GM23338 (cell line): ENCODE measurements around the gene PRODH2. TPM values are rescaled to one million over a fixed set of nuclear protein-coding genes. Genes with fewer than 3 reads are reported as not detected.

Experiments used
- ATAC-seq: fragments of 200-7000 bp; cut with Tn5 transposase; 3 replicates; pipeline ENCODE4 v1.9.1; 2020
- DNase-seq: peaks from one replicate; pipeline ENCODE4 v3.0.0-alpha.2; 2015; ENCODE audit warnings: low spot score
- H2AFZ ChIP-seq: fragments of 200-600 bp; sonication (generic); 2 replicates; pipeline ENCODE4 v1.8.0; 2016; ENCODE audit warnings: antibody characterized with exemption, mild to moderate bottlenecking, moderate library complexity
- H3F3A ChIP-seq: fragments of 200-600 bp; sonication (generic); replicated peaks from 2 replicates; pipeline ENCODE4 v1.8.0; 2017; ENCODE audit warnings: antibody characterized with exemption, mixed run types, low read depth
- H3K27ac ChIP-seq: fragments of 200-600 bp; sonication (generic); 2 replicates; pipeline ENCODE4 v1.6.1; 2016; ENCODE audit warnings: low read depth
- H3K27me3 ChIP-seq: fragments of 200-600 bp; sonication (generic); 2 replicates; pipeline ENCODE4 v1.8.0; 2016; ENCODE audit warnings: mild to moderate bottlenecking, mixed run types, moderate library complexity; ENCODE audit not compliant: insufficient read depth
- H3K36me3 ChIP-seq: fragments of 200-600 bp; sonication (generic); 2 replicates; pipeline ENCODE4 v1.8.0; 2016; ENCODE audit warnings: mild to moderate bottlenecking; ENCODE audit not compliant: insufficient read depth
- H3K4me1 ChIP-seq: fragments of 200-600 bp; sonication (generic); 2 replicates; pipeline ENCODE4 v1.8.0; 2016; ENCODE audit warnings: mild to moderate bottlenecking, moderate library complexity; ENCODE audit not compliant: insufficient read depth
- H3K4me2 ChIP-seq: fragments of 200-600 bp; sonication (generic); 2 replicates; pipeline ENCODE4 v1.7.1; 2017; ENCODE audit warnings: mixed run types
- H3K4me3 ChIP-seq: fragments of 200-600 bp; sonication (generic); 2 replicates; pipeline ENCODE4 v1.6.1; 2016; ENCODE audit warnings: mixed run types
- H3K79me2 ChIP-seq: fragments of 200-600 bp; sonication (generic); replicated peaks from 2 replicates; pipeline ENCODE4 v1.8.0; 2017; ENCODE audit warnings: mild to moderate bottlenecking; ENCODE audit not compliant: insufficient read depth
- H3K9me2 ChIP-seq: fragments of 200-600 bp; sonication (generic); 2 replicates; pipeline ENCODE4 v1.8.0; 2017; ENCODE audit not compliant: insufficient read depth
- H4K20me1 ChIP-seq: fragments of 200-600 bp; sonication (generic); replicated peaks from 2 replicates; pipeline ENCODE4 v1.8.0; 2017; ENCODE audit warnings: mild to moderate bottlenecking; ENCODE audit not compliant: insufficient read depth
- H3K27ac Mint-ChIP-seq: 2 replicates; pipeline ENCODE4 v1.8.0; 2020; ENCODE audit warnings: inconsistent platforms, mild to moderate bottlenecking, moderate library complexity, mixed read lengths
- H3K27me3 Mint-ChIP-seq: 3 replicates; pipeline ENCODE4 v1.8.0; 2022; ENCODE audit warnings: low read depth, mild to moderate bottlenecking, moderate library complexity, mixed read lengths, inconsistent platforms; ENCODE audit not compliant: insufficient read depth, poor library complexity
- H3K36me3 Mint-ChIP-seq: 3 replicates; pipeline ENCODE4 v1.8.0; 2021; ENCODE audit warnings: low read depth, mild to moderate bottlenecking, inconsistent platforms, moderate library complexity, mixed read lengths
- H3K4me1 Mint-ChIP-seq: 3 replicates; pipeline ENCODE4 v1.8.0; 2020; ENCODE audit warnings: mild to moderate bottlenecking, inconsistent platforms, mixed read lengths
- H3K4me3 Mint-ChIP-seq: 3 replicates; pipeline ENCODE4 v1.8.0; 2021; ENCODE audit warnings: moderate library complexity, mild to moderate bottlenecking, inconsistent platforms, mixed read lengths
- H3K9me3 Mint-ChIP-seq: 3 replicates; pipeline ENCODE4 v1.8.0; 2020; ENCODE audit warnings: moderate library complexity, mild to moderate bottlenecking, inconsistent platforms, mixed read lengths
- CTCF ChIP-seq, 2 experiments: fragments of 200-600 bp in 1 of 2; sonication (generic) in 1 of 2; conservative IDR thresholded peaks; 2 replicates each; pipeline versions ENCODE4 v1.5.1 to v1.6.1; 2016 to 2017; ENCODE audit warnings: antibody characterized with exemption in 2 of 2, low read depth in 2 of 2, mild to moderate bottlenecking in 2 of 2, moderate library complexity in 1 of 2
- POLR2AphosphoS5 ChIP-seq: IDR thresholded peaks from 2 replicates; pipeline ENCODE4 v1.6.1; 2016; ENCODE audit warnings: antibody characterized with exemption, low read depth
- ZNF114 ChIP-seq: fragments of 250-450 bp; sonication (Bioruptor Pico); IDR thresholded peaks from 2 replicates; pipeline ENCODE4 v1.5.0; 2020; ENCODE audit warnings: mild to moderate bottlenecking, moderate library complexity
- polyA plus RNA-seq: library from polyadenylated mRNA; unstranded; fragments of >200 nt; fragmentation: Nextera tagmentation; extraction: Ambion mirVana; gene quantifications from 2 replicates; pipeline ENCODE4 v1.2.1, GENCODE V29; 2016
- total RNA-seq: library from RNA; depleted of rRNA; stranded (reverse); fragments of >200 nt; shearing (Covaris generic); gene quantifications from 2 replicates; pipeline ENCODE4 v1.2.3, GENCODE V29; 2014

The PRODH2 gene
- total and polyA plus RNA-seq, 2 experiments from 2014 or later, result not detected

DNA sequence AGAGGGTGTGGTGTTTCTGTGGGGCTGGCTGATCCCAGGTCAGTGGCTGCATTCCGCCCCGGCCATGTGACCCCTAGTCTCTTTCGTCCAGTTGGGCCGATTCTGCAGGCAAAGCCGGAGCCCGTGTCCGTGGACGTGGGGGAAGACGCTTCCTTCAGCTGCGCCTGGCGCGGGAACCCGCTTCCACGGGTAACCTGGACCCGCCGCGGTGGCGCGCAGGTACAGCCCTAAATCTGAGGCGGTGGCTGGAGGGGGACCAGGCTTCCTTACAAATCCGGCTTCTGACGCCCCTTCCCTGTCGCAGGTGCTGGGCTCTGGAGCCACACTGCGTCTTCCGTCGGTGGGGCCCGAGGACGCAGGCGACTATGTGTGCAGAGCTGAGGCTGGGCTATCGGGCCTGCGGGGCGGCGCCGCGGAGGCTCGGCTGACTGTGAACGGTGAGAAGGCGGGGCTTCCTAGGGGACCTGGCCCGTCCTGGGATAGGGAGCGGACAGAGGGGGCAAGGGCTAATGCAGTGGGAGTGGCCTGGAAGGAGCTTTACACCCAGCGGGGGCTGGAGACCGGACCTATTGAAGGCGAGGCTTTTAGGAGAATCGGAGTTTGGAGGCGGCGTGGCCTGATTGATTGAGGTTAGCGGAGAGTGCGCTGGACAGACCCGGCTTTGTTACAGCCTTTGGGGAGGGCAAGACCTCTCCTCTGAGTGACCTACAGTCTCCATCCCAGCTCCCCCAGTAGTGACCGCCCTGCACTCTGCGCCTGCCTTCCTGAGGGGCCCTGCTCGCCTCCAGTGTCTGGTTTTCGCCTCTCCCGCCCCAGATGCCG, 48.4 kb upstream of the PRODH2 start:
- DNase-seq, result peak; percentile 98
- Mint-ChIP-seq H3K4me3 (peak overlapping the region; percentile 78), H3K9me3 (no peaks in the 10 kb centered on the region; the same call in 2 of the 3 replicates), H3K4me1 (peaks cover 21% of the 10 kb centered on the region), H3K27me3 (peaks cover 64% of the 10 kb centered on the region), H3K27ac (no peak overlapping the region), H3K36me3 (peaks cover 4% of the 10 kb centered on the region; the same call in 2 of the 3 replicates)
- peak; percentile 87 for ATAC-seq
- Histone ChIP-seq H3K27me3 (peaks cover 58% of the 10 kb centered on the region), H3K9me2 (no peaks in the 10 kb centered on the region), H3K79me2 (no peaks in the 10 kb centered on the region), H3K4me3 (peak overlapping the region; percentile 72), H3K4me1 (peaks cover 11% of the 10 kb centered on the region), H3K36me3 (no peaks in the 10 kb centered on the region; the same call in 1 of the 2 replicates), H3K4me2 (peak overlapping the region; percentile 92), H2AFZ (peak overlapping the region; percentile 93), H3K27ac (no peak overlapping the region), H4K20me1 (no peaks in the 10 kb centered on the region), H3F3A (no peaks in the 10 kb centered on the region)
- peak; percentile 54 for TF ChIP-seq POLR2AphosphoS5
- no peak for TF ChIP-seq CTCF (conservative IDR thresholded peaks at IDR 0.05; ENCODE audit: low read depth in 2 of 2)

DNA sequence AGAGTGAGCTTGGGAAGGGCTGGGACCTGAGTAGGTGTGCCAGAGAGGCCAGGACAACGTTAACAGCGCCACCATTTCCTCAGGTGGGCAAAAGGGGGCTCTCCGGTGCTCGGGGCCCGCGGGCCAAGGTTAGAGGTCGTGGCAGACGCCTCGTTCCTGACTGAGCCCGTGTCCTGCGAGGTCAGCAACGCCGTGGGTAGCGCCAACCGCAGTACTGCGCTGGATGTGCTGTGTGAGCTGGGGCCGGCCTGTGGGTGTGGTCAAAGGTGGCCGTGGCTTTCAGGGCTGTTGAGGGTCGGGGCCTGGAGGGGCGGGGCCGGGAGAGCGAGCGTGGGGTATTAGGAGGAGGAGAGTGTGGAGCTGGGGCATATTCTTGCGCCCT, 47.8 kb upstream of the PRODH2 start:
- peaks cover 66% of the 10 kb centered on the region for H3K27me3 Mint-ChIP-seq
- Histone ChIP-seq H3K4me2 (peak overlapping the region; percentile 92), H3K36me3 (no peaks in the 10 kb centered on the region; the same call in 1 of the 2 replicates), H3K27me3 (peaks cover 64% of the 10 kb centered on the region), H3K4me3 (peak overlapping the region; percentile 72), H3F3A (no peaks in the 10 kb centered on the region), H3K4me1 (peaks cover 15% of the 10 kb centered on the region), H4K20me1 (no peaks in the 10 kb centered on the region), H3K9me2 (no peaks in the 10 kb centered on the region), H3K79me2 (no peaks in the 10 kb centered on the region), H3K27ac (no peak overlapping the region), H2AFZ (peak overlapping the region; percentile 93)
- DNase-seq (peak; percentile 50), ATAC-seq (peak; percentile 14)
- H3K9me3 Mint-ChIP-seq, result no peaks in the 10 kb centered on the region; the same call in 2 of the 3 replicates
- H3K4me1 Mint-ChIP-seq, result peaks cover 25% of the 10 kb centered on the region
- peaks cover 4% of the 10 kb centered on the region; the same call in 2 of the 3 replicates for H3K36me3 Mint-ChIP-seq
- peak overlapping the region; percentile 78 for H3K4me3 Mint-ChIP-seq
- H3K27ac Mint-ChIP-seq, result no peak overlapping the region
- TF ChIP-seq CTCF (conservative IDR thresholded peaks at IDR 0.05; ENCODE audit: low read depth in 2 of 2) (peak in 1 of 2 experiments; percentile 53; a peak in 2 of 4 replicates), ZNF114 (CRISPR knock-in tag) (no peak)
